Measurements from ENCODE around the gene RAB31.

DNA sequence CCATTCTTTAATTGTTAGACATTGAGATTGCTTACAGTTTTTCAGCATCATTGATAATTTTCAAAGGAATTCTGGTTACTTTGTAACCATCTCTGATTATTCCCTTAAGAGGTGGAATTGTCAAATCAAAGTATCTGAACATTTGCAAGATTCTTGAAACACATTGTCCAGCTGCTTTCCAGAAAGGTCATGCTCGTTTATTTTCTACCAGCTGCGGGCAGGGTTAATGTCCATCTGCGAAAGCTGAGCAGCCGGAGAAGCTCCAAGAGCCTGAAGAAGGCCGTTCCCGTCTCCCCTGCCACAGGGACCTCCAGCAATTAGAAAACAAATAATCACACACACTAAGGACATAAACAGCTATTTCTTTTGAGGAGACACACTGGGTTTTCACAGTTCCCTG, 101.6 kb downstream of the RAB31 start:
- no peak for TF ChIP-seq POLR2A (IDR thresholded peaks at IDR 0.05)
- TF ChIP-seq, protein P1, sequence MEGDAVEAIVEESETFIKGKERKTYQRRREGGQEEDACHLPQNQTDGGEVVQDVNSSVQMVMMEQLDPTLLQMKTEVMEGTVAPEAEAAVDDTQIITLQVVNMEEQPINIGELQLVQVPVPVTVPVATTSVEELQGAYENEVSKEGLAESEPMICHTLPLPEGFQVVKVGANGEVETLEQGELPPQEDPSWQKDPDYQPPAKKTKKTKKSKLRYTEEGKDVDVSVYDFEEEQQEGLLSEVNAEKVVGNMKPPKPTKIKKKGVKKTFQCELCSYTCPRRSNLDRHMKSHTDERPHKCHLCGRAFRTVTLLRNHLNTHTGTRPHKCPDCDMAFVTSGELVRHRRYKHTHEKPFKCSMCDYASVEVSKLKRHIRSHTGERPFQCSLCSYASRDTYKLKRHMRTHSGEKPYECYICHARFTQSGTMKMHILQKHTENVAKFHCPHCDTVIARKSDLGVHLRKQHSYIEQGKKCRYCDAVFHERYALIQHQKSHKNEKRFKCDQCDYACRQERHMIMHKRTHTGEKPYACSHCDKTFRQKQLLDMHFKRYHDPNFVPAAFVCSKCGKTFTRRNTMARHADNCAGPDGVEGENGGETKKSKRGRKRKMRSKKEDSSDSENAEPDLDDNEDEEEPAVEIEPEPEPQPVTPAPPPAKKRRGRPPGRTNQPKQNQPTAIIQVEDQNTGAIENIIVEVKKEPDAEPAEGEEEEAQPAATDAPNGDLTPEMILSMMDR (IDR thresholded peaks at IDR 0.05) = no peak
